HG03457 (cell line): ENCODE results near the gene MUSTN1.

Experiments used
- ATAC-seq: cut with Tn5 transposase; IDR thresholded peaks from one replicate; pipeline ENCODE4 v1.9.1; 2021; ENCODE audit warnings: moderate number of reproducible peaks; ENCODE audit not compliant: unreplicated experiment

The MUSTN1 gene

GRCh38 chr3:52809662-52810377 is 25.0 kb downstream of the MUSTN1 start:
- ATAC-seq = no peak

- no peak for ATAC-seq
These were observed 25.7 kb downstream of the MUSTN1 start for GRCh38 chr3:52809149-52809548.

GRCh38 chr3:52805270-52806039 is 29.4 kb downstream of the MUSTN1 start:
- no peak for ATAC-seq

- no peak for ATAC-seq
These were observed 33.0 kb downstream of the MUSTN1 start for GRCh38 chr3:52801839-52802238.

GRCh38 chr3:52800079-52800478 is 34.7 kb downstream of the MUSTN1 start:
- ATAC-seq = no peak

- ATAC-seq = no peak
These were observed 35.8 kb downstream of the MUSTN1 start for GRCh38 chr3:52798978-52799476.

GRCh38 chr3:52798376-52798977 is 36.3 kb downstream of the MUSTN1 start:
- ATAC-seq = no peak

- ATAC-seq = no peak
These were observed 38.4 kb downstream of the MUSTN1 start for GRCh38 chr3:52796411-52796810.

- no peak for ATAC-seq
These were observed 39.4 kb downstream of the MUSTN1 start for GRCh38 chr3:52795298-52795900.

- ATAC-seq = no peak
These were observed 40.2 kb downstream of the MUSTN1 start, which contains the start of gene ITIH3 for GRCh38 chr3:52794612-52795099. Gene ITIH3 (plus strand): TSS chr3:52794796. CDS start chr3:52794804, 8 bp downstream.

- ATAC-seq = no peak
These were observed 40.9 kb downstream of the MUSTN1 start for GRCh38 chr3:52793702-52794611.

GRCh38 chr3:52792961-52793695 is 41.7 kb downstream of the MUSTN1 start:
- ATAC-seq = no peak

GRCh38 chr3:52792413-52792812 is 42.4 kb downstream of the MUSTN1 start:
- ATAC-seq = no peak

GRCh38 chr3:52791928-52792327 is 42.9 kb downstream of the MUSTN1 start:
- no peak for ATAC-seq

- ATAC-seq = no peak
These were observed 43.5 kb downstream of the MUSTN1 start for GRCh38 chr3:52791366-52791765.

GRCh38 chr3:52790741-52791140 is 44.1 kb downstream of the MUSTN1 start:
- no peak for ATAC-seq

GRCh38 chr3:52790337-52790736 is 44.5 kb downstream of the MUSTN1 start:
- no peak for ATAC-seq

GRCh38 chr3:52789746-52790040 is 45.1 kb downstream of the MUSTN1 start:
- no peak for ATAC-seq

- no peak for ATAC-seq
These were observed 45.7 kb downstream of the MUSTN1 start for GRCh38 chr3:52788890-52789745.
